Calu3 (cell line): ENCODE results near the gene CCDC187. TPM values are rescaled to one million over a fixed set of nuclear protein-coding genes. Genes with fewer than 3 reads are reported as not detected.

Experiments used
- BruUV-seq: library from RNA; stranded (reverse); fragments of 400-500 nt; replicated peaks from 2 replicates; lab custom pipeline; 2021; lab: Mats Ljungman, UMichigan
- CTCF ChIA-PET: fragments of 300-600 bp; sonication (Branson Sonifier 250); formaldehyde crosslinking; loops from one replicate; lab custom pipeline; 2022; ENCODE audit warnings: antibody characterized with exemption; lab: Charles Lee
- DNase-seq: peaks from one replicate; pipeline ENCODE4 v3.0.0; 2022
- H3K27ac Mint-ChIP-seq: one replicate; pipeline ENCODE4 v1.8.0; 2022; ENCODE audit warnings: mixed read lengths; ENCODE audit not compliant: unreplicated experiment
- H3K27me3 Mint-ChIP-seq: one replicate; pipeline ENCODE4 v1.8.0; 2022; ENCODE audit warnings: mixed read lengths; ENCODE audit not compliant: unreplicated experiment
- H3K36me3 Mint-ChIP-seq: one replicate; pipeline ENCODE4 v1.8.0; 2022; ENCODE audit warnings: mild to moderate bottlenecking, moderate library complexity, mixed read lengths; ENCODE audit not compliant: insufficient read depth, unreplicated experiment
- H3K4me1 Mint-ChIP-seq: one replicate; pipeline ENCODE4 v1.8.0; 2022; ENCODE audit warnings: mild to moderate bottlenecking, low read depth, mixed read lengths; ENCODE audit not compliant: unreplicated experiment
- H3K4me3 Mint-ChIP-seq: one replicate; pipeline ENCODE4 v1.8.0; 2022; ENCODE audit warnings: mild to moderate bottlenecking, low read depth, moderate library complexity, mixed read lengths; ENCODE audit not compliant: unreplicated experiment
- H3K9me3 Mint-ChIP-seq: one replicate; pipeline ENCODE4 v1.8.0; 2022; ENCODE audit warnings: low read depth, mixed read lengths; ENCODE audit not compliant: unreplicated experiment
- CTCF ChIP-seq: fragments of 200-600 bp; IDR thresholded peaks from one replicate; pipeline ENCODE4 v1.8.0; 2022; ENCODE audit warnings: antibody characterized with exemption; ENCODE audit not compliant: unreplicated experiment
- intact Hi-C: fragments of 100-400 bp; cut with micrococcal nuclease; formaldehyde crosslinking; loops from one replicate; pipeline ENCODE4 v1.10.0; 2022; ENCODE audit not compliant: unreplicated experiment
- total RNA-seq: library from RNA; stranded (reverse); gene quantifications from 2 replicates; pipeline ENCODE4 v1.2.3, GENCODE V29; 2022

The CCDC187 gene
- total RNA-seq, 1 experiment from 2014 or later = 0.73 TPM

- Mint-ChIP-seq H3K9me3 (no peaks in the 10 kb centered on the region), H3K27ac (no peak overlapping the region), H3K4me3 (no peak overlapping the region), H3K27me3 (peaks cover 20% of the 10 kb centered on the region), H3K4me1 (no peaks in the 10 kb centered on the region), H3K36me3 (no peaks in the 10 kb centered on the region)
- intact Hi-C loops = loop anchor here (10.0 kb wide), 1 partner anchor 143 kb away; no protein-coding TSS in a partner anchor
- TF ChIP-seq CTCF = no peak
- BruUV-seq = no TSS peak
- no peak for DNase-seq
- CTCF ChIA-PET = no interaction called here
Measured at GRCh38 chr9:136287960-136288753, 15.7 kb downstream of the CCDC187 start.

- Mint-ChIP-seq H3K36me3 (no peaks in the 10 kb centered on the region), H3K27ac (no peak overlapping the region), H3K4me1 (no peaks in the 10 kb centered on the region), H3K4me3 (no peak overlapping the region), H3K27me3 (peaks cover 20% of the 10 kb centered on the region), H3K9me3 (no peaks in the 10 kb centered on the region)
- no TSS peak for BruUV-seq
- DNase-seq = no peak
- intact Hi-C loops = loop anchor here (10.0 kb wide), 1 partner anchor 142 kb away; no protein-coding TSS in a partner anchor
- CTCF ChIA-PET = no interaction called here
- no peak for TF ChIP-seq CTCF
Measured at GRCh38 chr9:136286987-136287379, 16.9 kb downstream of the CCDC187 start.

DNA sequence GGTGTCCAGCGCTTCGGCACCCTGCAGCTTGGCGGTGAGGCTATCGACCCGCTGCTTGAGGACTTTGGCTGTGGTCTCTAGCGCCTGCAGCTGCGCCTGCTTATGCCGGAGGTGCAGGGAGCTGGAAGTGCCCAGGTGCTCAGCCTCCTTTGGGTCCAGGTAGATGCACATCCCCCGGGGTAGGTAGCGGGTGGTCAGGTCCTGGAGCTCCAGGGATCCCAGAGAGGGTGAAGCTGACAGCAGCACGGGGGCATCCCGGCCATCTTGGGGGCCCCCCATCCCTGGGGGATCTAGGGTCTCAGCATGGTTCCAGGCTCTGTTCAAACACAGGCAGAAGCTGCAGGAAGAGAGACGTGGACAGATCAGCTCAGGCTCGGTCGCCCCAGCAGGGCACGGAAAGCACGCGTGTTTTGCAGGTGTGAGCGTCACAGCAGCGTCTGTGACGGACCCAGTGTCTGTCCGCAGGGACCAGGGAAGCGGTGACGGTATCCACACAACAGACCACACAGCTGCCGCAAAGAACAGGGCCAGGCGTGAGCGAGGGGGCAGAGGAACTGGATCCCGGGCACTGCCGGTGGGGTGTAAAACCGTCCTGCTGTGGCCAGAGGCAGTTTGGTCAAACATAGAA, 17.4 kb downstream of the CCDC187 start:
- H3K27me3 Mint-ChIP-seq = peaks cover 20% of the 10 kb centered on the region
- intact Hi-C loops = loop anchor here (10.0 kb wide), 1 partner anchor 142 kb away; no protein-coding TSS in a partner anchor
- no peak for DNase-seq
- TF ChIP-seq CTCF = no peak
- H3K4me1 Mint-ChIP-seq = no peaks in the 10 kb centered on the region
- H3K4me3 Mint-ChIP-seq = no peak overlapping the region
- CTCF ChIA-PET = no interaction called here
- H3K27ac Mint-ChIP-seq = no peak overlapping the region
- BruUV-seq = no TSS peak
- H3K36me3 Mint-ChIP-seq = no peaks in the 10 kb centered on the region
- H3K9me3 Mint-ChIP-seq = no peaks in the 10 kb centered on the region

- Mint-ChIP-seq H3K27me3 (peaks cover 20% of the 10 kb centered on the region), H3K4me3 (no peak overlapping the region), H3K27ac (no peak overlapping the region), H3K4me1 (no peaks in the 10 kb centered on the region), H3K36me3 (no peaks in the 10 kb centered on the region), H3K9me3 (no peaks in the 10 kb centered on the region)
- CTCF ChIA-PET = interaction anchor here (0.7 kb wide), 1 partner anchor 387 kb away, joined by 3 read pairs; no protein-coding TSS in a partner anchor
- no peak for DNase-seq
- intact Hi-C loops = loop anchor here (10.0 kb wide), 1 partner anchor 141 kb away; no protein-coding TSS in a partner anchor
- BruUV-seq = no TSS peak
- TF ChIP-seq CTCF = no peak
Measured at GRCh38 chr9:136285501-136286358, 18.2 kb downstream of the CCDC187 start.
